MM.1S (cell line): Measurements from ENCODE around the gene NTM.

Experiments used
- CTCF ChIP-seq: fragments of 300-600 bp; sonication (generic); IDR thresholded peaks from 2 replicates; pipeline ENCODE4 v1.5.1; 2016; ENCODE audit warnings: antibody characterized with exemption, low read length, mixed read lengths
- EZH2phosphoT487 ChIP-seq: fragments of 300-600 bp; sonication (generic); IDR thresholded peaks from 2 replicates; pipeline ENCODE4 v1.6.1; 2018; ENCODE audit warnings: antibody characterized with exemption, low read length

GRCh38 chr11:131543389-131544025 lies 173.1 kb downstream of the NTM start:
- TF ChIP-seq CTCF (no peak), EZH2phosphoT487 (no peak)
